ENCODE measurements around the gene MAP3K13.
A peak's percentile ranks its signal among the peaks of the same experiment; 100 is the strongest.
"Not testable (repeated sequence)": the region's sequence is repeated elsewhere in the genome, so short reads cannot be mapped to it uniquely, and the experiment has no call there.

The MAP3K13 gene

GRCh38 chr3:185353823-185354614, 8.9 kb upstream of the MAP3K13 start:
- peak; percentile 64 for TF ChIP-seq CTCF (conservative IDR thresholded peaks at IDR 0.05; ENCODE audit: low read length)
- peak; percentile 31 for DNase-seq (ENCODE audit: low read depth)
- H3K4me3 ChIP-seq (ENCODE audit: low read length): no peak overlapping the region

- no peak for TF ChIP-seq CTCF (conservative IDR thresholded peaks at IDR 0.05; ENCODE audit: low read length)
- H3K4me3 ChIP-seq (ENCODE audit: low read length): no peak overlapping the region
- no peak for DNase-seq (ENCODE audit: low read depth)
These were observed 6.4 kb upstream of the MAP3K13 start for GRCh38 chr3:185356499-185356898.

- DNase-seq (ENCODE audit: low read depth): peak; percentile 39
- H3K4me3 ChIP-seq (ENCODE audit: low read length): no peak overlapping the region
- no peak for TF ChIP-seq CTCF (conservative IDR thresholded peaks at IDR 0.05; ENCODE audit: low read length)
These were observed 1.0 kb upstream of the MAP3K13 start for GRCh38 chr3:185361920-185362319.

GRCh38 chr3:185363662-185364203, 797 bp downstream of the MAP3K13 start:
- DNase-seq (ENCODE audit: low read depth): no peak
- TF ChIP-seq CTCF (conservative IDR thresholded peaks at IDR 0.05; ENCODE audit: low read length): no peak
- peak overlapping the region; percentile 65 for H3K4me3 ChIP-seq (ENCODE audit: low read length)

- DNase-seq (ENCODE audit: low read depth): no peak
- no peak overlapping the region for H3K4me3 ChIP-seq (ENCODE audit: low read length)
- TF ChIP-seq CTCF (conservative IDR thresholded peaks at IDR 0.05; ENCODE audit: low read length): no peak
These were observed 2.5 kb downstream of the MAP3K13 start for GRCh38 chr3:185365291-185366073.

GRCh38 chr3:185366074-185366335, 3.1 kb downstream of the MAP3K13 start:
- TF ChIP-seq CTCF (conservative IDR thresholded peaks at IDR 0.05; ENCODE audit: low read length): no peak
- no peak overlapping the region for H3K4me3 ChIP-seq (ENCODE audit: low read length)
- DNase-seq (ENCODE audit: low read depth): no peak

- TF ChIP-seq CTCF (conservative IDR thresholded peaks at IDR 0.05; ENCODE audit: low read length): no peak
- no peak for DNase-seq (ENCODE audit: low read depth)
These were observed 4.0 kb downstream of the MAP3K13 start for GRCh38 chr3:185366913-185367312.

GRCh38 chr3:185370349-185370748, 7.4 kb downstream of the MAP3K13 start:
- not testable (repeated sequence) for H3K4me3 ChIP-seq (ENCODE audit: low read length); DNase-seq (ENCODE audit: low read depth)

More at GRCh38 chr3:185366913-185367312, 4.0 kb downstream of the MAP3K13 start:
- no peak overlapping the region for H3K4me3 ChIP-seq (ENCODE audit: low read length)

All from AG10803 (cell line).